ENCODE results near the gene VASN.
"Not testable (repeated sequence)": the region's sequence is repeated elsewhere in the genome, so short reads cannot be mapped to it uniquely, and the experiment has no call there.

The VASN gene

DNA sequence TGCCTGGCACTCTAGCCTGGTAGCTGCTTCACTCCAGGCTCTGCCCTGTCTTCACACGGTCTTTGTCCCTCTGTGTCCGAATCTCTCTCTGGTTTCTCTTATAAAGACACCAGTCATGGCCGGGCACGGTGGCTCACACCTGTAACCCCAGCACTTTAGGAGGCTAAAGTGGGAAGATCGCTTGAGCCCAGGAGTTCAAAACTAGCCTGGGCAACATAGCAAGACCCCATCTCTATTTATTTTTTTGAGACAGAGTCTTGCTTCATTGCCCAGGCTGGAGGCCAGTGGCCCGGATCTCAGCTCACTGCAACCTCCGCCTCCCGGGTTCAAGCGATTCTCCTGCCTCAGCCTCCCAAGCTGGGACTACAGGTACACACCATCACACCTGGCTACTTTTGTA is 37.9 kb upstream of the VASN start:
- peaks cover 56% of the 10 kb centered on the region for H3K79me1 ChIP-seq (replicated peaks; ENCODE audit: low read length, poor library complexity, severe bottlenecking)
- H4K8ac ChIP-seq (ENCODE audit: low read length); H3K23ac ChIP-seq (ENCODE audit: low read length in 2 of 2); H3K9ac ChIP-seq (ENCODE audit: low read length); H2BK12ac ChIP-seq (ENCODE audit: low read length in 2 of 2); H2AFZ ChIP-seq (ENCODE audit: low read depth, low read length); H4K91ac ChIP-seq (ENCODE audit: low read length); H2BK120ac ChIP-seq (ENCODE audit: low read depth, low read length); H2BK15ac ChIP-seq (ENCODE audit: low read depth, poor library complexity, severe bottlenecking); H3K27me3 ChIP-seq (ENCODE audit: control insufficient read depth in 1 of 2, insufficient read depth in 1 of 2, low read length in 2 of 2); H3K4me3 ChIP-seq (ENCODE audit: insufficient read depth in 1 of 2, low read depth in 1 of 2, low read length in 2 of 2); H3K9me3 ChIP-seq (ENCODE audit: control insufficient read depth, low read length); H3K4me2 ChIP-seq (ENCODE audit: low read length, poor library complexity, severe bottlenecking); H3K18ac ChIP-seq (ENCODE audit: low read depth in 1 of 2, low read length in 2 of 2); H2BK5ac ChIP-seq (ENCODE audit: low read depth, low read length, poor library complexity, severe bottlenecking); H3K27ac ChIP-seq (ENCODE audit: low read length, poor library complexity, severe bottlenecking); H3K4ac ChIP-seq (ENCODE audit: low read depth in 1 of 2, low read length in 2 of 2); H2AK5ac ChIP-seq (ENCODE audit: low read length, severe bottlenecking); H3K14ac ChIP-seq (ENCODE audit: low read length in 2 of 2); DNase-seq: not testable (repeated sequence)
- peaks cover 14% of the 10 kb centered on the region for H3K4me1 ChIP-seq (ENCODE audit: control insufficient read depth, insufficient read depth, low read depth, low read length)
- 98% methylated on average over 9 of the region's 9 CpGs for WGBS
- peaks cover 44 to 72% of the 10 kb centered on the region in 2 experiments for H3K36me3 ChIP-seq (ENCODE audit: control insufficient read depth in 1 of 2, insufficient read depth in 2 of 2, low read depth in 1 of 2, low read length in 2 of 2)

DNA sequence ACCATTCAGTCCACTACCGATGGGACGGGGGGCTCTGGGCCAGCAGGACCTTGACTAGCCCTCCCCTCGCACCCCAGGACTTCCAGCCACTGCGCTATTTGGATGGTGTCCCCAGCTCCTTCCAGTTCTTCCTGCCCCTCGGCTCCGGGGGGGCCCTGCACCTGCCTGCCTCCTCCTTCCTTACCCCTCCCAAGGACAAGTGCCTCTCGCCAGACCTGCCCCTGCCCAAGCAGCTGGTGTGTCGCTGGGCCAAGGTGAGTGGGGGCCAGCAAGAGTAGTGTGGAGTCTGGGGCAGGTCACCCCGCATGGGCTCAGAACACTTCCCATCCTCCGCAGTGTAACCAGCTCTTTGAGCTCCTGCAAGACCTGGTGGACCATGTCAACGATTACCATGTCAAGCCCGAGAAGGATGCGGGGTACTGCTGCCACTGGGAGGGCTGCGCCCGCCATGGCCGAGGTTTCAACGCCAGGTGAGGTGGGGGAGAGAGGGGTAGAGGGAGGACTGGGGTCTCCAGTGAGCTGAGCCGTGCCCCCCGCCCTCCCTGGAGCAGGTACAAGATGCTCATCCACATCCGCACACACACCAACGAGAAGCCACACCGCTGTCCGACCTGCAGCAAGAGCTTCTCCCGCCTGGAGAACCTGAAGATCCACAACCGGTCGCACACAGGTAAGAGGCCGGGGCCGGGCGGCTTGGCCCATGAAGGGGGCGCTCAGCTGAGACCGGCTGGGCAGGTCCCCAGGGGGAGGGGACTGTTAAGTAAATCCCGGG is 36.7 kb upstream of the VASN start:
- no peak overlapping the region for H2BK120ac ChIP-seq (ENCODE audit: low read depth, low read length)
- H3K4ac ChIP-seq (ENCODE audit: low read depth in 1 of 2, low read length in 2 of 2) = no peak overlapping the region
- no peak overlapping the region for H3K4me2 ChIP-seq (ENCODE audit: low read length, poor library complexity, severe bottlenecking)
- no peak overlapping the region for H2AK5ac ChIP-seq (ENCODE audit: low read length, severe bottlenecking)
- peaks cover 14% of the 10 kb centered on the region for H3K4me1 ChIP-seq (ENCODE audit: control insufficient read depth, insufficient read depth, low read depth, low read length)
- peaks cover 54 to 77% of the 10 kb centered on the region in 2 experiments for H3K36me3 ChIP-seq (ENCODE audit: control insufficient read depth in 1 of 2, insufficient read depth in 2 of 2, low read depth in 1 of 2, low read length in 2 of 2)
- H3K23ac ChIP-seq (ENCODE audit: low read length in 2 of 2) = no peak overlapping the region
- H4K91ac ChIP-seq (ENCODE audit: low read length) = no peak overlapping the region
- no peak overlapping the region for H2BK15ac ChIP-seq (ENCODE audit: low read depth, poor library complexity, severe bottlenecking)
- H2BK12ac ChIP-seq (ENCODE audit: low read length in 2 of 2) = no peak overlapping the region
- H3K27ac ChIP-seq (ENCODE audit: low read length, poor library complexity, severe bottlenecking) = no peak overlapping the region
- no peak overlapping the region for H2BK5ac ChIP-seq (ENCODE audit: low read depth, low read length, poor library complexity, severe bottlenecking)
- H3K14ac ChIP-seq (ENCODE audit: low read length in 2 of 2) = no peak overlapping the region
- H3K79me1 ChIP-seq (replicated peaks; ENCODE audit: low read length, poor library complexity, severe bottlenecking) = peaks cover 54% of the 10 kb centered on the region
- no peak overlapping the region for H4K8ac ChIP-seq (ENCODE audit: low read length)
- no peak overlapping the region for H3K4me3 ChIP-seq (ENCODE audit: insufficient read depth in 1 of 2, low read depth in 1 of 2, low read length in 2 of 2)
- DNase-seq = no peak
- no peak overlapping the region for H3K9ac ChIP-seq (ENCODE audit: low read length)
- no peaks in the 10 kb centered on the region for H3K9me3 ChIP-seq (ENCODE audit: control insufficient read depth, low read length)
- 94% methylated on average over 32 of the region's 32 CpGs for WGBS
- no peaks in the 10 kb centered on the region for H3K27me3 ChIP-seq (ENCODE audit: control insufficient read depth in 1 of 2, insufficient read depth in 1 of 2, low read length in 2 of 2)
- H3K18ac ChIP-seq (ENCODE audit: low read depth in 1 of 2, low read length in 2 of 2) = no peak overlapping the region
- H2AFZ ChIP-seq (ENCODE audit: low read depth, low read length) = no peak overlapping the region

DNA sequence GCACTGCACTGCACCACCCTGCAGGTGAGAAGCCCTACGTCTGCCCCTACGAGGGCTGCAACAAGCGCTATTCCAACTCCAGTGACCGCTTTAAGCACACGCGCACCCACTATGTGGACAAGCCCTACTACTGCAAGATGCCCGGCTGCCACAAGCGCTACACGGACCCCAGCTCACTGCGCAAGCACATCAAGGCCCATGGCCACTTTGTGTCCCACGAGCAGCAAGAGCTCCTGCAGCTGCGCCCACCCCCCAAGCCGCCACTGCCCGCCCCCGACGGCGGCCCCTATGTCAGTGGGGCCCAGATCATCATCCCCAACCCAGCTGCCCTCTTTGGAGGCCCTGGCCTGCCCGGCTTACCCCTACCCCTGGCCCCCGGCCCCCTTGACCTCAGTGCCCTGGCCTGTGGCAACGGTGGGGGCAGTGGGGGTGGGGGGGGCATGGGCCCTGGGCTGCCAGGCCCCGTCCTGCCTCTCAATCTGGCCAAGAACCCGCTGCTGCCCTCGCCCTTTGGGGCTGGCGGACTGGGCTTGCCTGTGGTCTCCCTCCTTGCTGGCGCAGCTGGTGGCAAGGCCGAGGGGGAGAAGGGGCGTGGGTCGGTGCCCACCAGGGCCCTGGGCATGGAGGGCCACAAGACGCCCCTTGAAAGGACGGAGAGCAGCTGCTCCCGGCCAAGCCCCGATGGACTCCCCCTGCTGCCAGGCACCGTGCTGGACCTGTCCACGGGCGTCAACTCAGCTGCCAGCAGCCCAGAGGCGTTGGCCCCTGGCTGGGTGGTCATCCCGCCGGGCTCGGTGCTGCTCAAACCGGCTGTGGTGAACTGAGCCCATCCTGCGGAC is 34.7 kb upstream of the VASN start:
- 95% methylated on average over 33 of the region's 41 CpGs for WGBS
- DNase-seq = no peak
- Histone ChIP-seq H4K91ac (ENCODE audit: low read length) (no peak overlapping the region), H3K9me3 (ENCODE audit: control insufficient read depth, low read length) (no peaks in the 10 kb centered on the region), H3K9ac (ENCODE audit: low read length) (no peak overlapping the region), H3K4ac (ENCODE audit: low read depth in 1 of 2, low read length in 2 of 2) (no peak overlapping the region), H3K36me3 (ENCODE audit: control insufficient read depth in 1 of 2, insufficient read depth in 2 of 2, low read depth in 1 of 2, low read length in 2 of 2) (peaks cover 71 to 92% of the 10 kb centered on the region in 2 experiments), H3K27me3 (ENCODE audit: control insufficient read depth in 1 of 2, insufficient read depth in 1 of 2, low read length in 2 of 2) (no peaks in the 10 kb centered on the region), H2BK120ac (ENCODE audit: low read depth, low read length) (no peak overlapping the region), H2BK15ac (ENCODE audit: low read depth, poor library complexity, severe bottlenecking) (peak overlapping the region; percentile 31), H3K4me3 (ENCODE audit: insufficient read depth in 1 of 2, low read depth in 1 of 2, low read length in 2 of 2) (no peak overlapping the region), H2AK5ac (ENCODE audit: low read length, severe bottlenecking) (no peak overlapping the region), H3K4me2 (ENCODE audit: low read length, poor library complexity, severe bottlenecking) (no peak overlapping the region), H3K79me1 (replicated peaks; ENCODE audit: low read length, poor library complexity, severe bottlenecking) (peaks cover 70% of the 10 kb centered on the region), H2BK5ac (ENCODE audit: low read depth, low read length, poor library complexity, severe bottlenecking) (no peak overlapping the region), H3K27ac (ENCODE audit: low read length, poor library complexity, severe bottlenecking) (no peak overlapping the region), H3K4me1 (ENCODE audit: control insufficient read depth, insufficient read depth, low read depth, low read length) (peaks cover 17% of the 10 kb centered on the region), H3K14ac (ENCODE audit: low read length in 2 of 2) (no peak overlapping the region), H3K23ac (ENCODE audit: low read length in 2 of 2) (no peak overlapping the region), H2AFZ (ENCODE audit: low read depth, low read length) (no peak overlapping the region), H4K8ac (ENCODE audit: low read length) (no peak overlapping the region), H2BK12ac (ENCODE audit: low read length in 2 of 2) (peak overlapping the region in 1 of 2 experiments; percentile 19), H3K18ac (ENCODE audit: low read depth in 1 of 2, low read length in 2 of 2) (no peak overlapping the region)

DNA sequence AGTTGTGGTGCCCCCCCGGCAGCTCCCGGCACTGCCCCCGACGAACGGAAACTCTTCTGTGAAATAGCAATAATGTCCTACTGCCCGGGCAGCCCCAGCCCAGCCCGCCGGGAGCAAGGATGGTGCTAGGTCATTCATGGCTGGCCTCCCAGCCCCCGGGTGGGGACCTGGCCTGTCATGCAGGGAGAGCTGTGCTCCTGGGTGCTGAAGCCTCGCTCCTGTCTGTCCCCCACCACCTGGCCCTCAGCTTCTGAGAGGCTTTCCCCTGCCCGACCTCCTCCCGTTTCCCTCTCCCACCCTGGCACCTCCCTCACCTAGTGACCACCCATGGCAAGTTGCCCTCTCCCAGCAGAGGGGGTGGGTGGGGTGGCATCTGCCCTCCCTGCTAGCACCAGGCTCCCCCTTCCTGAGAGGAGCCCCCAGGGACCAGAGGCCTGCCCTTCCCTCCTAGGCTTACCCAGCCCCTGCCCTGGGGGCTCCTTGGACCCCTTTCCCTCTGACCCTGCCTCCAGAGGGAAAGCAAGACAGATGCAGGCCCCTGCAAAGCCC is 34.0 kb upstream of the VASN start:
- Histone ChIP-seq H3K36me3 (ENCODE audit: control insufficient read depth in 1 of 2, insufficient read depth in 2 of 2, low read depth in 1 of 2, low read length in 2 of 2) (peaks cover 67 to 85% of the 10 kb centered on the region in 2 experiments), H3K4me3 (ENCODE audit: insufficient read depth in 1 of 2, low read depth in 1 of 2, low read length in 2 of 2) (no peak overlapping the region), H3K18ac (ENCODE audit: low read depth in 1 of 2, low read length in 2 of 2) (no peak overlapping the region), H3K4me2 (ENCODE audit: low read length, poor library complexity, severe bottlenecking) (no peak overlapping the region), H2AK5ac (ENCODE audit: low read length, severe bottlenecking) (no peak overlapping the region), H3K9me3 (ENCODE audit: control insufficient read depth, low read length) (no peaks in the 10 kb centered on the region), H3K27ac (ENCODE audit: low read length, poor library complexity, severe bottlenecking) (no peak overlapping the region), H3K23ac (ENCODE audit: low read length in 2 of 2) (no peak overlapping the region), H3K14ac (ENCODE audit: low read length in 2 of 2) (no peak overlapping the region), H2AFZ (ENCODE audit: low read depth, low read length) (no peak overlapping the region), H3K9ac (ENCODE audit: low read length) (no peak overlapping the region), H2BK15ac (ENCODE audit: low read depth, poor library complexity, severe bottlenecking) (peak overlapping the region; percentile 31), H3K4me1 (ENCODE audit: control insufficient read depth, insufficient read depth, low read depth, low read length) (peaks cover 17% of the 10 kb centered on the region), H2BK120ac (ENCODE audit: low read depth, low read length) (no peak overlapping the region), H3K4ac (ENCODE audit: low read depth in 1 of 2, low read length in 2 of 2) (no peak overlapping the region), H2BK5ac (ENCODE audit: low read depth, low read length, poor library complexity, severe bottlenecking) (no peak overlapping the region), H2BK12ac (ENCODE audit: low read length in 2 of 2) (no peak overlapping the region), H4K91ac (ENCODE audit: low read length) (no peak overlapping the region), H4K8ac (ENCODE audit: low read length) (no peak overlapping the region), H3K79me1 (replicated peaks; ENCODE audit: low read length, poor library complexity, severe bottlenecking) (peaks cover 63% of the 10 kb centered on the region), H3K27me3 (ENCODE audit: control insufficient read depth in 1 of 2, insufficient read depth in 1 of 2, low read length in 2 of 2) (no peaks in the 10 kb centered on the region)
- DNase-seq = no peak
- whole genome bisulfite sequencing = 94% methylated on average over 12 of the region's 12 CpGs
